SU-DHL-6 (cell line): ENCODE results near the gene RAB3B.

Experiments used
- EZH2phosphoT487 ChIP-seq: fragments of 200-600 bp; sonication (generic), shearing (Covaris generic); conservative IDR thresholded peaks from 2 replicates; pipeline ENCODE4 v1.6.1; 2018; ENCODE audit warnings: mild to moderate bottlenecking, antibody characterized with exemption, low read length, moderate library complexity, mixed read lengths
- TF ChIP-seq, protein P1 (sequence below): fragments of 200-600 bp; sonication (generic); IDR thresholded peaks from one replicate; pipeline ENCODE4 v1.5.1; 2017; ENCODE audit warnings: antibody characterized with exemption, mild to moderate bottlenecking, low read length, moderate library complexity; ENCODE audit not compliant: insufficient read depth, poor library complexity, severe bottlenecking

DNA sequence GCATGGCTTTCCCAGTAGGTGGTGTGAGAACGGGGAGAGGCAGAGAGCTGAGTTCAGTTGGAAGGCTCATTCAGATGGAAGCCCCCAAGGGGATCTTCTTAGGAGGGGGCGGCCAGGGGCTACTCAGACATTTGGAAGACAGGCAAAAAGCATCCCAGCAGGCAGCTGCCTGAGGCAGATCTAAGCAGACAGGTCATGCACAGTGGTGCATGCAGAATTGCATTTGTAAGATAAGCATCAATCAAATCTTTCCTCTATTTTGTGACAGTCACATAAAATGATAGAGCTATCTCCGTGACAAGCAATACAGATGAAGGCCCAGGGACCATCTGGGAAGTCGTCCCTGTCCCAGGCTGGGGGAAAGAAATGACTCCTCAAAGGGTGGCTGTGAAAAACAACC is 3.8 kb downstream of the RAB3B start:
- TF ChIP-seq, protein P1, sequence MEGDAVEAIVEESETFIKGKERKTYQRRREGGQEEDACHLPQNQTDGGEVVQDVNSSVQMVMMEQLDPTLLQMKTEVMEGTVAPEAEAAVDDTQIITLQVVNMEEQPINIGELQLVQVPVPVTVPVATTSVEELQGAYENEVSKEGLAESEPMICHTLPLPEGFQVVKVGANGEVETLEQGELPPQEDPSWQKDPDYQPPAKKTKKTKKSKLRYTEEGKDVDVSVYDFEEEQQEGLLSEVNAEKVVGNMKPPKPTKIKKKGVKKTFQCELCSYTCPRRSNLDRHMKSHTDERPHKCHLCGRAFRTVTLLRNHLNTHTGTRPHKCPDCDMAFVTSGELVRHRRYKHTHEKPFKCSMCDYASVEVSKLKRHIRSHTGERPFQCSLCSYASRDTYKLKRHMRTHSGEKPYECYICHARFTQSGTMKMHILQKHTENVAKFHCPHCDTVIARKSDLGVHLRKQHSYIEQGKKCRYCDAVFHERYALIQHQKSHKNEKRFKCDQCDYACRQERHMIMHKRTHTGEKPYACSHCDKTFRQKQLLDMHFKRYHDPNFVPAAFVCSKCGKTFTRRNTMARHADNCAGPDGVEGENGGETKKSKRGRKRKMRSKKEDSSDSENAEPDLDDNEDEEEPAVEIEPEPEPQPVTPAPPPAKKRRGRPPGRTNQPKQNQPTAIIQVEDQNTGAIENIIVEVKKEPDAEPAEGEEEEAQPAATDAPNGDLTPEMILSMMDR = no peak
- no peak for TF ChIP-seq EZH2phosphoT487
